Measurements from ENCODE around the gene LRRC47. TPM values are rescaled to one million over a fixed set of nuclear protein-coding genes. Genes with fewer than 3 reads are reported as not detected.

Gene LRRC47
- polyA plus RNA-seq, 4 donors = 60.1 to 74.2 (median 70.9) TPM

GRCh38 chr1:3773572-3774275, 22.6 kb downstream of the LRRC47 start:
- DNase-seq (ENCODE audit: low read depth in 4 of 4, low spot score in 2 of 4) = no peak

GRCh38 chr1:3772715-3773571, 23.4 kb downstream of the LRRC47 start, which contains the start of gene SMIM1:
Gene SMIM1 (plus strand): TSS chr1:3772749. CDS start chr1:3775374, 2,625 bp downstream.
- DNase-seq (ENCODE audit: low read depth in 4 of 4, low spot score in 2 of 4) = no peak

DNA sequence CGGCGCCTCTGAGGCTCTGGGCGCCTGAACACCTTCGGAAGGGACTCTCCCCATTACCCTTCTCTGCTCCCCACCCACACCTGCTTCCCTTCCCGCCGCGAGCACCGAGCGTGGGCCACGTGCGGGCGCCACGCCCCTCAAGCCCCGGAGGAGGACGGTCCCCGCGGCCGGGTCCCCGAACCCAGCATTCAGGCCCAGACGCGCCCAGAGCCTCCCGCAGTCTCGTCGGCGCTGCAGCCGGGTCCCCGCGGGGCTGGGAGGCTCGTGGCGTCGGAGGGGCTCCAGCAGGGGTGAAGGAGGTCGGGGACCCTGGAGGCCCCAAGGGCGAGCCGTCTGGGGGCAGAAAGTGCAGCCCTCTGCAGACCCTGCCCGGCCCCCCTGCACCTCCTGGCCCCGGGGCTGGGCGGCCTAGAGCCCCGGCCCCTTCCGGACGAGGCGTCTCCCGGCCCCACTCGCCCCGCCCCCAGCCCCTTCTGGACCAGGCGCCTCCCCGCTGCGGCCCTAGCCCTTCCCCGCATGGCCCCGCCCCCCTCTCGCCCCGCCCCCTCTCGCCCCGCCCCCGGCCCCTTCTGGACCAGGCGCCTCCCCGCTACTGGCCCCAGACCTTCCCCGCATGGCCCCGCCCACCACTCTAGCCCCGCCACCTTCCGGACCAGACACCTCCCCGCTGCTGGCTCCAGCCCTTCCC, 24.1 kb downstream of the LRRC47 start:
- peak in 2 of 4 donors; percentile 70 to 74 for DNase-seq (ENCODE audit: low read depth in 4 of 4, low spot score in 2 of 4)

GRCh38 chr1:3771108-3772026, 24.9 kb downstream of the LRRC47 start:
- DNase-seq (ENCODE audit: low read depth in 4 of 4, low spot score in 2 of 4) = no peak

DNA sequence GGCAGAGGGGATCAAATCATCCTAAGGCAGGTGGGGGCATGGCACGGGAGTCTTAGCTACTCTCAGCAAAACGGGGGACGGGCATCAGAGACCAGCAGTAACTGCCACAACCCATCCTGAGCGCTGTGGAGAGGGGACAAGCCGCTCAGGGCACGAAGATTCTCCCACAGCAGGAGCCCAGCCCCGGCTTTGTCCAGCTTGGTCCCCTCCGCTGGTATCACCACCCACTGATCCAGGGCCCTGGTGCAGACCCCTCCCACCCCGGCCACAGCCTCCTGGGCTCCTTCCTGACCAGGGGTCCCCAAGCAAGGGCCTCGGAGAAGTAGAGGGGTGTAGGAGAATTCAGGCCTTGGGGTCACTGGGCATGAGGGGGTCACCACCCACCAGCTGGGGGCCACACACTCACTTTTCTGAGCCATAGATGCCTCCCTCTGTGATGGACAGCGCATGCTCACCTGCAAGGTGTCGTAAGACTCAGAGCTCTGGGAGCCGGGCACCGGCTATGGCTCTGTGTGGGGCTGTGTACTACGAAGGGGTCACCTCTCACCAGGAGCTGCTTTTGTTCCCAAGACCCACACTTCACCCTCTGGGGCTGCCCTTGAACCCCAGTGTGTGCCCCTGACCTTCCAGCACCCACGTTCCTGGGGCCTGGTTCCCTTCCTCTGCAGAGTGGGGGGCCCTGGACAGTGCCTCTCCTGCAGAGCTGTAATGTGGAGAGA, 26.1 kb downstream of the LRRC47 start:
- DNase-seq (ENCODE audit: low read depth in 4 of 4, low spot score in 2 of 4) = no peak

- no peak for DNase-seq (ENCODE audit: low read depth in 4 of 4, low spot score in 2 of 4)
Measured at GRCh38 chr1:3768811-3769390, 27.4 kb downstream of the LRRC47 start.

DNA sequence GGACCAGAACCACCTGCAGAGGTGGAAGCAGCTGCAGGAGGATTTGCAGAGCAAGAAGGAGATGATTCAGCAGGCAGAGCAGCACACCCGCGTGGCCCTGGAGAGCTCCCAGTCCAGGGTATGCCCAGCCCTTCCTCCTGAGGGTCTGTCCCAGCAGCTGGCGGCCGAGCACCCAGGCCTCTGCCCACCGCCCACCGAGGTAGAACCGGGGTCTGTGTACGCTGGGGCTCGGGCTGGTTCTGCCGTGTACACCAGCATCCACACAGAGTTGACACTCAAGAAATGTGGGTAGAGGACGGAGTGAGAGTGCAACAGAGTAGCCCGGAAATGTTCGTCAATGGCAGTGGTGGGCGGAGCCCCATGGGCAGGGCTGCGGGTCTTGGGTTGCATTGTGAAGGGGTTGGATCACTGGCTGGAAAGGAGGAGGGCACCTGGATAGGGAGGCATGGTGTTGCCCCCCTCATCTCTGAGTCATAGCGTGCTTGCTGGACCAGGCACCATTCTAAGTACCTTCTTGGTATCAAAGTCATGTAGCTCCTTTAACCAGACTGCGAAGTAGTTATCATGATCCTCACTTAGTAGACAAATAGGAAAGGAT, 28.9 kb downstream of the LRRC47 start:
- DNase-seq (ENCODE audit: low read depth in 4 of 4, low spot score in 2 of 4) = no peak

GRCh38 chr1:3763351-3764125, 32.8 kb downstream of the LRRC47 start:
- no peak for DNase-seq (ENCODE audit: low read depth in 4 of 4, low spot score in 2 of 4)

DNA sequence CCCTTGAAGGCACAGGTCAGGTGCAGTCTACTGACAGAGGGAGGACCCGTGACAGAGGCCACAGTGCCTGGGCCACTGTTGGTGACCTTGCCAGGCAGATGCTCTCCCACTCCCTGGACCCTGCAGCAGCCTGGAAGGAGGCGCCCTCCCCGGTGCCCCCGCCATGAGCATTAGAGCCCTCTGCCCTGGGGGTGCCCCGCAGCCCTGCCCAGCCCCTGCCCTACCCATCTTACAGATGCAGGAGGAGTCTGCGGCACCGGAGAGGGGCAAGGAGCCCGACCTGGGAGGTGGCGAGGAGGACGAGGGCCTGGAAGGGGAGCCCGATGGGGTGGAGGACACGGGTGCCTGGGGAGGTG, 33.4 kb downstream of the LRRC47 start:
- DNase-seq (ENCODE audit: low read depth in 4 of 4, low spot score in 2 of 4) = no peak

DNA sequence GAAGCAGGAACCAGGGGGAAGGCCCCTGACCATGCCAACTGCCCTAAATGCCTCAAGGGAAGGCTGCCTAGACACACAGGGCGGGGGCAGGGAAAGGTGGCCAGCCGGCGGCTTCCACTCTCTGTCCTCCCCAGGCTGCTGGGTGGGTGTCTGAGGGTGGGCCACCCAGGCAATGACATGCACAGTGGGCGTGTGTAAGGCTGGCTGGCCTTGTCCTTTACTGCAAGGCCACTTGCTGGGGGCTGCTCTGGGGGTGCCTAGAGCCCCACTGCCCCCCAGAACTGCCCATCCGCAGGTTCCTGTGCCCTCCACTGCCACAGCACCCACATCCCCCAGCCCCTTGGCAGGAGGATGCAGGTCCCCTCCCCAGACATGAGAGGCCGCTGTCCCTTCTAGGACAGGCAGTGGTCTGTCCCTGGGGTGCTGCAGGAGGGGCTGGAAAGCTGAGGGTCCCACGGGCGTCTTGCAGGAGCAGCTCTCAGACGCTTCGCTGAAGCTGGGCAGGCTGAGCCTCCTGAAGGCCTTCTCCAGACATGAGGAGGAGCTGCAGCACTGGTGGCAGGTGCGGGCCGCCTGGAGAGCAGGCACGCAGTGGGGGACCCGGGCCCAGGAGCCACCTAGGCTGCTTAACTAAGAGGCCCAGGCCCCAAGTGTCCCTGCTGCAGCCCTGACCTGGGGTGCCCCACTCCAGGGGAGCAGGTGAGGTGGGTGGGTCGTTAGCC, 34.0 kb downstream of the LRRC47 start:
- DNase-seq (ENCODE audit: low read depth in 4 of 4, low spot score in 2 of 4) = no peak

DNA sequence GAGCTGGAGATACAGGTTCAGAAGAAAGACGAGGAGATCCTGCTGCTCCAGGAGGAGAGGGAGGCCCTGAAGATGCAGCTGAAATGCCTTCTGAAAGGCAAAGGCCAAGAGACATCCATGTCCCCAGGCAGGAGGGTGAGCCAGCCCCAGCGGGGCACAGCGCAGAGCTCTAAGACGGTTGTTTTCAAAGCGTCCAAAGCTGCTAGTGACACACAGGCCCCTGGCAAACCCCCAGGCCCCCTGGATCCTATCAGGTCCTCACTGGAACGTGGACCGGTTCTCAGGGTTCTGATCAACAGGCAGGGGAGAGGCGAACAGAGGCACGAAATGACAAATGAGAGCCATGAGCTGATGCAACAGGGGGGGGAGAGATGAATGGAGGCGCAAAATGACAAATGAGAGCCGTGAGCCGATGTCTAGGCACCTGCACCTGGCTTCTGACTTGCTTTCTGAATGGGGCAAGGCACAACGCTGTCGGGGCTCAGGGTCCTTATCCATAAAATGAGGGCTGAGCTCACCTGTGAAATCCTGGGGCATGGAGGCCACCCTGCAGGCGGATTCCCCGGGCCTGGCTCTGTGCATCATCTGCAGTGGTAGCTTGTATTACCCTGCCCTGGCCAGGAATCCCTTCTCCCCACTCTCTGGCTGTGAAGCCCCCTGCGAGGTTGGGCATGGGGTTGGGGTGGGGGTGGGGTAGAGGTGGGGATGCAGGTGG, 34.8 kb downstream of the LRRC47 start:
- no peak for DNase-seq (ENCODE audit: low read depth in 4 of 4, low spot score in 2 of 4)

GRCh38 chr1:3759796-3760195, 36.5 kb downstream of the LRRC47 start:
- DNase-seq (ENCODE audit: low read depth in 4 of 4, low spot score in 2 of 4) = no peak

- no peak for DNase-seq (ENCODE audit: low read depth in 4 of 4, low spot score in 2 of 4)
Measured at GRCh38 chr1:3759164-3759563, 37.1 kb downstream of the LRRC47 start.

DNA sequence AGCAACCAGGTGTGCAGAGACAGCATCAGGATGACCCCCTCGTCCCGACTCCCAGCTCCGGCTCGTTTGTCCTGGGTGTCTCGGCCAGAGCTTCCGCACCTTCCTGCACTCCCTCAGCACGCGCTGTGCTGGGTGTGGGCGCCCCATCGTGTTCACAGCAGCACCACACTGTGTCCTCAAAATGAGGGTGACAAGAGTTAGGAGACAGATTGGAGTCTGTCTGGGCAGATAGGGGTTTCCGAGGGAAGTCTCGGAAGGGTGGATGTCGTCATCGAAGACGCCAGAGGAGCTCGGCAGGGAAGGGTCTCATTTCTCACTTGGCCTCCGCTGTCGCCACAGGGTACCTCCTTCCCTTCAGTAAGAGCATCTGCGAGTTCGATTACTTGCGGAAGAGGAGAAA, 39.9 kb downstream of the LRRC47 start:
- DNase-seq (ENCODE audit: low read depth in 4 of 4, low spot score in 2 of 4) = no peak

DNA sequence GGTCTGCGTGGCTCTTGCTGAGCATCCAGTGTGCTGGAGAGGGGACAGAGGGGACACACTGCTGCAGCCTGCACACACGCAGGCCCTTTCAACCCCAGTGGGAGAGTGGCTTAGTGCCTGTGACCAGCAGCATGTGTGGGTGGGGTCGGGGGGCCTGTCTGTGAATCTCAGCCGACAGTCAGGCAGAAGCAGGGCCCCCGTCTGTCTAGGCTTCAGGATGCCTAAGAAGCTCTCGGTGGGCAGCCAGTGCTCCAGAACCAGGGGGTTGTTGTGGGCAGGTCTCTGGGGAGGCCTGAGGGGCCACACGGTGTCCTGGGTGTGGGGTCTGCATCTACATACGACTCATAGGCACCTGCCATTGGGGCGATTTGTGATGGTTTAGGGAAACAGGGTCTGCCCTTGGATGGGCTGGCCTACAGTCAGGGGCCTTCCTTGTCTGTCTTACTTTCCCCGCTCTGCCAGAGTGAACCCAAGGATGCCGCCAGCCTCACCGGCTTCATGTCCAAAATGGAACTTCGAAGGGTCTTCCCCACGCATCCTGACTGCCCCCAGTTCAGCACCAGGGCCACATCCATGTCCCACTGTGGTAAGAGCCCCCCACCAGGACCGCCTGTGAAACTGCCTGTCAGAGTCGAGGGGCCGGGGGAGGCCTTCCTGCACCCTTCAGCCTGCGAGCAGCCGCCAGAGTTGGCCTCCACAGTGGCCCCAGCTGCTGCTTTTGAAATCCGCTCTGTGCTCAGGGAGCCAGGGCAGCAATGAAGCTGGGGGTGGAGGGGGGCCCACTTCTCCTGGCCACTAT, 42.4 kb downstream of the LRRC47 start:
- DNase-seq (ENCODE audit: low read depth in 4 of 4, low spot score in 2 of 4) = no peak

GRCh38 chr1:3752400-3752945, 43.8 kb downstream of the LRRC47 start, which contains the start of gene CCDC27:
Gene CCDC27 (plus strand): TSS chr1:3752450. CDS start chr1:3752482, 32 bp downstream.
- DNase-seq (ENCODE audit: low read depth in 4 of 4, low spot score in 2 of 4) = no peak
